SK-N-SH treated with all-trans-retinoic acid at 6 μM for 48 hours (cell line): ENCODE results near the gene GALNT7.
A peak's percentile ranks its signal among the peaks of the same experiment; 100 is the strongest.
"Not testable (repeated sequence)": the region's sequence is repeated elsewhere in the genome, so short reads cannot be mapped to it uniquely, and the experiment has no call there.

ENCODE experiments used
- ATAC-seq: fragments of 200-7000 bp; cut with Tn5 transposase; 3 replicates; pipeline ENCODE4 v1.9.1; 2020; ENCODE audit warnings: mild to moderate bottlenecking, moderate library complexity
- ARNTL ChIP-seq: fragments of 450-650 bp; formaldehyde crosslinking; IDR thresholded peaks from 2 replicates; pipeline ENCODE4 v1.5.0; 2020; ENCODE audit warnings: low read depth, mild to moderate bottlenecking, moderate library complexity, borderline replicate concordance
- CREB5 ChIP-seq: fragments of 250-450 bp; sonication (Bioruptor Pico); IDR thresholded peaks from 2 replicates; pipeline ENCODE4 v1.5.1; 2020; ENCODE audit warnings: low read depth, mild to moderate bottlenecking, moderate library complexity
- CSDC2 ChIP-seq: fragments of 250-450 bp; sonication (Bioruptor Pico); IDR thresholded peaks from 2 replicates; pipeline ENCODE4 v1.5.0; 2020; ENCODE audit warnings: mild to moderate bottlenecking, moderate library complexity
- CSRNP3 ChIP-seq: fragments of 250-450 bp; sonication (Bioruptor Pico); IDR thresholded peaks from 2 replicates; pipeline ENCODE4 v1.5.1; 2021; ENCODE audit warnings: mild to moderate bottlenecking, moderate library complexity
- ESRRG ChIP-seq: fragments of 250-450 bp; sonication (Bioruptor Pico); IDR thresholded peaks from 2 replicates; pipeline ENCODE4 v1.6.1; 2021; ENCODE audit warnings: mild to moderate bottlenecking
- ISL1 ChIP-seq: fragments of 250-450 bp; sonication (Bioruptor Pico); IDR thresholded peaks from 2 replicates; pipeline ENCODE4 v2.1.2; 2022; ENCODE audit warnings: mild to moderate bottlenecking, moderate library complexity
- PATZ1 ChIP-seq: fragments of 250-450 bp; sonication (Bioruptor Pico); IDR thresholded peaks from 2 replicates; pipeline ENCODE4 v1.8.0; 2020; ENCODE audit warnings: mild to moderate bottlenecking, moderate library complexity, borderline replicate concordance
- POU6F1 ChIP-seq: fragments of 250-450 bp; sonication (Bioruptor Pico); IDR thresholded peaks from 2 replicates; pipeline ENCODE4 v1.8.0; 2021; ENCODE audit warnings: low read depth, mild to moderate bottlenecking, moderate library complexity, borderline replicate concordance
- SNAI2 ChIP-seq: fragments of 250-450 bp; sonication (Bioruptor Pico); IDR thresholded peaks from 2 replicates; pipeline ENCODE4 v1.5.0; 2020; ENCODE audit warnings: mild to moderate bottlenecking, moderate library complexity
- TCF4 ChIP-seq: fragments of 250-450 bp; sonication (Bioruptor Pico); IDR thresholded peaks from 2 replicates; pipeline ENCODE4 v1.8.0; 2021; ENCODE audit warnings: mild to moderate bottlenecking, moderate library complexity, borderline replicate concordance
- TOX ChIP-seq: fragments of 250-450 bp; sonication (Bioruptor Pico); IDR thresholded peaks from 2 replicates; pipeline ENCODE4 v1.8.0; 2021; ENCODE audit warnings: mild to moderate bottlenecking, moderate library complexity, borderline replicate concordance
- TSHZ2 ChIP-seq: fragments of 250-450 bp; sonication (Bioruptor Pico); IDR thresholded peaks from 2 replicates; pipeline ENCODE4 v1.5.0; 2020; ENCODE audit warnings: mild to moderate bottlenecking, moderate library complexity
- ZFP3 ChIP-seq: fragments of 250-450 bp; sonication (Bioruptor Pico); IDR thresholded peaks from 2 replicates; pipeline ENCODE4 v1.5.0; 2020; ENCODE audit warnings: mild to moderate bottlenecking, moderate library complexity
- ZFP30 ChIP-seq: fragments of 450-650 bp; formaldehyde crosslinking; IDR thresholded peaks from 2 replicates; pipeline ENCODE4 v1.5.0; 2022; ENCODE audit warnings: mild to moderate bottlenecking, moderate library complexity
- ZNF70 ChIP-seq: fragments of 450-650 bp; formaldehyde crosslinking; IDR thresholded peaks from 2 replicates; pipeline ENCODE4 v1.5.0; 2020; ENCODE audit warnings: mild to moderate bottlenecking, moderate library complexity
- ZNF8 ChIP-seq: fragments of 450-650 bp; formaldehyde crosslinking; IDR thresholded peaks from 2 replicates; pipeline ENCODE4 v1.5.0; 2020; ENCODE audit warnings: mild to moderate bottlenecking, moderate library complexity

The GALNT7 gene

GRCh38 chr4:173217727-173218126 is 49.1 kb downstream of the GALNT7 start (continued):
- TF ChIP-seq PATZ1, result no peak

GRCh38 chr4:173218411-173219125 is 50.0 kb downstream of the GALNT7 start:
- peak; percentile 75 for ATAC-seq
- TF ChIP-seq TOX (CRISPR knock-in tag), result no peak
- no peak for TF ChIP-seq ZNF8 (CRISPR knock-in tag)
- TF ChIP-seq TCF4 (CRISPR knock-in tag), result no peak
- no peak for TF ChIP-seq ZNF70
- no peak for TF ChIP-seq ISL1 (CRISPR knock-in tag)

- not testable (repeated sequence) for ATAC-seq
Measured at GRCh38 chr4:173219126-173219437, 50.5 kb downstream of the GALNT7 start.

- no peak for ATAC-seq
- no peak for TF ChIP-seq POU6F1 (CRISPR knock-in tag)
- TF ChIP-seq CSRNP3, result no peak
- TF ChIP-seq PATZ1, result no peak
- no peak for TF ChIP-seq TSHZ2 (CRISPR knock-in tag)
- TF ChIP-seq ARNTL (CRISPR knock-in tag), result no peak
- TF ChIP-seq SNAI2 (CRISPR knock-in tag), result no peak
- TF ChIP-seq ESRRG (CRISPR knock-in tag), result no peak
- TF ChIP-seq CREB5, result no peak
- TF ChIP-seq CSDC2 (CRISPR knock-in tag), result no peak
Measured at GRCh38 chr4:173223743-173224142, 55.1 kb downstream of the GALNT7 start.

- no peak for ATAC-seq
- TF ChIP-seq ISL1 (CRISPR knock-in tag) (no peak), ZNF8 (CRISPR knock-in tag) (no peak), CSDC2 (CRISPR knock-in tag) (no peak), POU6F1 (CRISPR knock-in tag) (no peak), TSHZ2 (CRISPR knock-in tag) (no peak), ESRRG (CRISPR knock-in tag) (no peak), SNAI2 (CRISPR knock-in tag) (no peak), ZFP30 (CRISPR knock-in tag) (no peak), ZFP3 (CRISPR knock-in tag) (no peak), TOX (CRISPR knock-in tag) (no peak)
Measured at GRCh38 chr4:173226401-173226888, 57.8 kb downstream of the GALNT7 start.
